Nucleus accumbens (tissue), 56 donors: ENCODE data around the gene NEUROD2.

ENCODE experiments used
- DNase-seq, 56 donors: peaks; one replicate each; lab custom pipeline; 2025; lab: John Stamatoyannopoulos, UW

The NEUROD2 gene

DNA sequence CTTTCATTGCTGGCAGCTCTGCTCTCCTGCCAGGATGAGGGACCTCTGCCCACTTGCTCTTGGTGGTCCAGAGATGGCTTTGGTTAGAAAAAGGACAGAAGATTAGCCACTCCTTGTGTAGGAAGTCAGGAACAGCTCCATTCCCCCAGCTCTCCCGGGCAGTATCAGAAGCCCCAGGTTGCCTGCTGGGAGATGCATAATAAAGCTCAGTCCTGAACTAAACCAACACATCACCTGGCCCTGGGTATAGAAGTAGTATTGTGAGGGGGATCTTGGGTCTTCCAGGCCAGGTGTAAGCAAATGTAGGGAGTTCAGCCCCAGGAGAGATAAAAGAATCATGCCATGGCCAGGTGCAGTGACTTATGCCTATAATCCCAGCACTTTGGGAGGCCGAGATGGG, 52.4 kb downstream of the NEUROD2 start:
- DNase-seq = no peak
